DOHH2 (cell line): ENCODE measurements around the gene LCE3B.

Experiments
- H3F3A ChIP-seq: fragments of 200-600 bp; sonication (generic), shearing (Covaris generic); 2 replicates; pipeline ENCODE4 v1.6.0; 2016; ENCODE audit warnings: antibody characterized with exemption, mild to moderate bottlenecking; ENCODE audit not compliant: control insufficient read depth, insufficient read depth
- H3K27ac ChIP-seq: fragments of 200-600 bp; sonication (generic); 2 replicates; pipeline ENCODE4 v1.5.1; 2014; ENCODE audit warnings: low read depth, mild to moderate bottlenecking, low read length, moderate library complexity
- H3K27me3 ChIP-seq: fragments of 200-600 bp; sonication (generic); 2 replicates; pipeline ENCODE4 v1.6.1; 2014; ENCODE audit warnings: mild to moderate bottlenecking, low read length, mixed read lengths; ENCODE audit not compliant: control insufficient read depth
- H3K36me3 ChIP-seq: fragments of 200-600 bp; sonication (generic); 2 replicates; pipeline ENCODE4 v1.6.1; 2014; ENCODE audit warnings: mild to moderate bottlenecking, low read length, moderate library complexity, mixed read lengths; ENCODE audit not compliant: control insufficient read depth
- H3K4me1 ChIP-seq: fragments of 200-600 bp; sonication (generic); 2 replicates; pipeline ENCODE4 v1.6.1; 2014; ENCODE audit warnings: mild to moderate bottlenecking, low read length, mixed read lengths; ENCODE audit not compliant: control insufficient read depth
- H3K4me2 ChIP-seq: fragments of 200-600 bp; sonication (generic); 2 replicates; pipeline ENCODE4 v1.6.0; 2014; ENCODE audit warnings: mild to moderate bottlenecking, low read length, moderate library complexity
- H3K4me3 ChIP-seq: fragments of 200-600 bp; sonication (generic); 2 replicates; pipeline ENCODE4 v1.5.1; 2014; ENCODE audit warnings: mild to moderate bottlenecking, low read length, mixed read lengths
- H3K79me2 ChIP-seq: fragments of 200-600 bp; sonication (generic); 2 replicates; pipeline ENCODE4 v1.6.1; 2014; ENCODE audit warnings: mild to moderate bottlenecking, low read length, mixed read lengths; ENCODE audit not compliant: control insufficient read depth
- H3K9me2 ChIP-seq: fragments of 200-600 bp; sonication (generic); replicated peaks from 2 replicates; pipeline ENCODE4 v1.6.1; 2014; ENCODE audit warnings: mild to moderate bottlenecking, low read length, mixed read lengths; ENCODE audit not compliant: control insufficient read depth
- H3K9me3 ChIP-seq: fragments of 200-600 bp; sonication (generic); 2 replicates; pipeline ENCODE4 v1.6.1; 2014; ENCODE audit warnings: antibody characterized with exemption, low read length, mixed read lengths; ENCODE audit not compliant: control insufficient read depth, insufficient read depth
- H4K20me1 ChIP-seq: fragments of 200-600 bp; sonication (generic); 2 replicates; pipeline ENCODE4 v1.6.0; 2014; ENCODE audit warnings: low read depth, mild to moderate bottlenecking, antibody characterized with exemption, low read length, moderate library complexity; ENCODE audit not compliant: control insufficient read depth, insufficient read depth
- CTCF ChIP-seq: fragments of 200-600 bp; sonication (generic); IDR thresholded peaks from one replicate; pipeline ENCODE4 v1.5.1; 2014; ENCODE audit warnings: antibody characterized with exemption, mild to moderate bottlenecking, low read depth, low read length; ENCODE audit not compliant: poor library complexity, severe bottlenecking
- EZH2phosphoT487 ChIP-seq: fragments of 200-600 bp; sonication (generic); IDR thresholded peaks from 2 replicates; pipeline ENCODE4 v1.6.1; 2017; ENCODE audit warnings: borderline replicate concordance, mild to moderate bottlenecking, antibody characterized with exemption, low read length, moderate library complexity, mixed read lengths

The LCE3B gene

GRCh38 chr1:152626744-152627143, 13.1 kb downstream of the LCE3B start:
- no peaks in the 10 kb centered on the region for H3F3A ChIP-seq
- no peaks in the 10 kb centered on the region for H3K27me3 ChIP-seq
- no peaks in the 10 kb centered on the region for H3K79me2 ChIP-seq
- no peaks in the 10 kb centered on the region for H3K9me3 ChIP-seq
- no peaks in the 10 kb centered on the region for H4K20me1 ChIP-seq
- H3K36me3 ChIP-seq: no peaks in the 10 kb centered on the region
- no peak overlapping the region for H3K27ac ChIP-seq
- H3K4me1 ChIP-seq: no peaks in the 10 kb centered on the region
- H3K4me3 ChIP-seq: no peak overlapping the region
- no peaks in the 10 kb centered on the region for H3K9me2 ChIP-seq
- H3K4me2 ChIP-seq: no peak overlapping the region
- TF ChIP-seq CTCF: no peak
- no peak for TF ChIP-seq EZH2phosphoT487

- no peaks in the 10 kb centered on the region for H3K36me3 ChIP-seq
- no peaks in the 10 kb centered on the region for H3K4me1 ChIP-seq
- H3K27ac ChIP-seq: no peak overlapping the region
- no peak overlapping the region for H3K4me3 ChIP-seq
- no peaks in the 10 kb centered on the region for H4K20me1 ChIP-seq
- H3K4me2 ChIP-seq: no peak overlapping the region
- no peaks in the 10 kb centered on the region for H3K27me3 ChIP-seq
- no peaks in the 10 kb centered on the region for H3K79me2 ChIP-seq
- no peaks in the 10 kb centered on the region for H3F3A ChIP-seq
- no peaks in the 10 kb centered on the region for H3K9me3 ChIP-seq
- H3K9me2 ChIP-seq: no peaks in the 10 kb centered on the region
- TF ChIP-seq EZH2phosphoT487: no peak
- no peak for TF ChIP-seq CTCF
Measured at GRCh38 chr1:152630596-152630995, 17.0 kb downstream of the LCE3B start.

GRCh38 chr1:152640351-152640750, 26.7 kb downstream of the LCE3B start:
- no peak overlapping the region for H3K27ac ChIP-seq
- H3K4me1 ChIP-seq: no peaks in the 10 kb centered on the region
- no peaks in the 10 kb centered on the region for H4K20me1 ChIP-seq
- H3F3A ChIP-seq: no peaks in the 10 kb centered on the region
- no peak overlapping the region for H3K4me2 ChIP-seq
- TF ChIP-seq CTCF (no peak), EZH2phosphoT487 (no peak)
- H3K27me3 ChIP-seq: no peaks in the 10 kb centered on the region
- H3K9me2 ChIP-seq: no peaks in the 10 kb centered on the region
- no peak overlapping the region for H3K4me3 ChIP-seq
- no peaks in the 10 kb centered on the region for H3K79me2 ChIP-seq
- H3K9me3 ChIP-seq: no peaks in the 10 kb centered on the region
- H3K36me3 ChIP-seq: no peaks in the 10 kb centered on the region

GRCh38 chr1:152643945-152644344, 30.3 kb downstream of the LCE3B start:
- Histone ChIP-seq H3K4me1 (no peaks in the 10 kb centered on the region), H3K9me3 (no peaks in the 10 kb centered on the region), H3F3A (no peaks in the 10 kb centered on the region), H3K9me2 (no peaks in the 10 kb centered on the region), H3K4me3 (no peak overlapping the region), H3K27ac (no peak overlapping the region), H3K79me2 (no peaks in the 10 kb centered on the region), H3K4me2 (no peak overlapping the region), H3K36me3 (no peaks in the 10 kb centered on the region), H3K27me3 (0 out of 2 replicates have a peak, but pooled peaks cover 3% of the 10 kb centered on the region), H4K20me1 (no peaks in the 10 kb centered on the region)
- TF ChIP-seq EZH2phosphoT487: no peak
- TF ChIP-seq CTCF: no peak
